Measurements from ENCODE around the gene UBTD1.

Gene UBTD1

GRCh38 chr10:97570789-97571471, 72.2 kb downstream of the UBTD1 start:
- Mint-ChIP-seq H3K4me3 (no peak overlapping the region), H3K27ac (no peak overlapping the region), H3K9me3 (no peaks in the 10 kb centered on the region), H3K36me3 (ENCODE audit: low read depth) (no peaks in the 10 kb centered on the region), H3K4me1 (peaks cover 21% of the 10 kb centered on the region), H3K27me3 (ENCODE audit: low read depth, poor library complexity) (no peaks in the 10 kb centered on the region)
- DNase-seq: no peak
- no peak for TF ChIP-seq CTCF (IDR thresholded peaks at IDR 0.05)

GRCh38 chr10:97571622-97572021, 72.9 kb downstream of the UBTD1 start:
- H3K4me1 Mint-ChIP-seq: peaks cover 24% of the 10 kb centered on the region
- H3K9me3 Mint-ChIP-seq: no peaks in the 10 kb centered on the region
- peak overlapping the region; percentile 81 for H3K27ac Mint-ChIP-seq
- H3K27me3 Mint-ChIP-seq (ENCODE audit: low read depth, poor library complexity): no peaks in the 10 kb centered on the region
- no peak for DNase-seq
- no peaks in the 10 kb centered on the region for H3K36me3 Mint-ChIP-seq (ENCODE audit: low read depth)
- TF ChIP-seq CTCF (IDR thresholded peaks at IDR 0.05): no peak
- no peak overlapping the region for H3K4me3 Mint-ChIP-seq

DNA sequence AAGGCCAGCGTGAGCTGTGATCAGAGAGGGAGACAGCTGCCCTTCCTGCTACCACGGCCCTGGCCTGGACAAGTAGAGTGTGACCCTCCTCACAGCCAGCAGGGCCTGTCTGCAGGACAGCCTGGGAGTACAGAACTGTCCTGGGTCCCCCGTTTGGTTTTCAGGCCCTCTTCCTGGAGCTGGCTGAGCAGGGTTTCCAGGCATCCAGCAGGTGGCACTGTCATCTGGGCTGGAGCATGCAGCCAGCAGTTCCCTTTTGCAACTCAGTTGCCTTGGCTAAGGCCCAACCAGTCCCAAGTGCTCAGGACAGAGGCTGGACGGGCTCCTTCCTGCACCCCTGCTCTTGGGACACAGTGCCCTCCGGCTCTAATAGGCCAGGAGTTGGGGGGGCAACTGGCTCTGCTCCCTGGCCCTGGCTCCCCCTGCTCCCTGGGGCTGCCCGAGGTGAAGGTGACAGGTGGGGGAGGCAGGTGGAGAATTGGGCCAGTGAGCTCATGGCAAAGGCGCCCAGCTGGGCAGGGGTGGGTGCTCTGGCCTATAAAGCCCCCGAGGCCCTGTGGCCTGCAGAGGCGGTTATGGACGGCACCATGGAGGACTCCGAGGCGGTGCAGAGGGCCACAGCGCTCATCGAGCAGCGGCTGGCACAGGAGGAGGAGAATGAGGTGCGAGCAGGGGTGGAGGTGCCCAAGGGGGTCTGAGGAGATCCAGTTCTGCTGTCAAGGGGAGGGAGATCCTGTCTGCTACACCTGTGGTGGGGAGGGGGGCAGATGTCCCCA, 73.7 kb downstream of the UBTD1 start, which contains the start of gene ANKRD2:
TSS of gene ANKRD2 (plus strand) at position 566 of the 776 bp plus-strand sequence. CDS start at position 576, 10 bp downstream.
- H3K27ac Mint-ChIP-seq: peak within 1 kb of the TSS; percentile 23
- peak; percentile 74 for DNase-seq
- no peak within 1 kb of the TSS for H3K4me3 Mint-ChIP-seq
- peak; percentile 77 for TF ChIP-seq CTCF (IDR thresholded peaks at IDR 0.05)
- peaks cover 24% of the 10 kb centered on the region for H3K4me1 Mint-ChIP-seq
- no peaks in the 10 kb centered on the region for H3K36me3 Mint-ChIP-seq (ENCODE audit: low read depth)
- no peaks in the 10 kb centered on the region for H3K9me3 Mint-ChIP-seq
- no peaks in the 10 kb centered on the region for H3K27me3 Mint-ChIP-seq (ENCODE audit: low read depth, poor library complexity)

GRCh38 chr10:97573021-97573420, 74.3 kb downstream of the UBTD1 start:
- no peak for TF ChIP-seq CTCF (IDR thresholded peaks at IDR 0.05)
- Mint-ChIP-seq H3K27me3 (ENCODE audit: low read depth, poor library complexity) (no peaks in the 10 kb centered on the region), H3K4me1 (peaks cover 24% of the 10 kb centered on the region), H3K9me3 (no peaks in the 10 kb centered on the region), H3K27ac (peak overlapping the region; percentile 23), H3K4me3 (no peak overlapping the region), H3K36me3 (ENCODE audit: low read depth) (no peaks in the 10 kb centered on the region)
- no peak for DNase-seq

DNA sequence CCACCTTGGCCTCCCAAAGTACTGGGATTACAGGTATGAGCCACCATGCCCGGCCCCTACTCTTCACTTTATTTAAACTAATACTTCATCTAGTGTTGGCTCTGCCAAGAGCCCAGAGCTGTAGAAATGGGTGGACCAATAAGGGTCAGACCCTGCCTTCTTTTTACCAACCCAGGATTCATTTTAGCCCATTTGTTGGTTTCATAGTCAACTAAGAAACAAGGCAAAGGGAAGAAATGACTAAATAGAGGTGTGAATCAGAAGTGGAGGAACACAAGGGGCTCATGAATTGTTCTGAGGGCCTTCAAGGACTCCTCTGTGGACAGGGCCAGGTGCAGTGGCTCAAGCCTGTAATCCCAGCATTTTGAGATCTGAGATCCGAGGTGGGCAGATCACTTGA, 74.9 kb downstream of the UBTD1 start:
- Mint-ChIP-seq H3K36me3 (ENCODE audit: low read depth) (no peaks in the 10 kb centered on the region), H3K4me3 (no peak overlapping the region)

More for the DNA sequence above, 74.9 kb downstream of the UBTD1 start:
- no peak for TF ChIP-seq CTCF (IDR thresholded peaks at IDR 0.05)
- Mint-ChIP-seq H3K9me3 (no peaks in the 10 kb centered on the region), H3K27me3 (ENCODE audit: low read depth, poor library complexity) (no peaks in the 10 kb centered on the region), H3K27ac (no peak overlapping the region), H3K4me1 (peaks cover 24% of the 10 kb centered on the region)
- no peak for DNase-seq

All from nephron progenitor cell (in vitro differentiated cells).